ENCODE results near the gene VN1R5. TPM values are rescaled to one million over a fixed set of nuclear protein-coding genes. Genes with fewer than 3 reads are reported as not detected.
A peak's percentile ranks its signal among the peaks of the same experiment; 100 is the strongest.

Gene VN1R5
- total and polyA plus RNA-seq, 9 of the 15 experiments (the other 6 are each of a cell fraction or from before 2014, with no cell fraction given), result not detected

GRCh38 chr1:247210376-247211117 lies 45.3 kb upstream of the VN1R5 start (continued):
- no peak for TF ChIP-seq ZNF655 (CRISPR knock-in tag; IDR thresholded peaks at IDR 0.05)
- TF ChIP-seq ZBTB7A (IDR thresholded peaks at IDR 0.05; ENCODE audit: borderline replicate concordance, control insufficient read depth, low read depth, low read length), result peak; percentile 83; the same call in 1 of the 2 replicates
- 0 out of 2 replicates have a peak, but pooled peaks have one; percentile 34 for TF ChIP-seq ZNF583 (CRISPR knock-in tag; IDR thresholded peaks at IDR 0.05)
- TF ChIP-seq ZNF212 (CRISPR knock-in tag; IDR thresholded peaks at IDR 0.05), result no peak
- no peak for TF ChIP-seq PHTF2 (CRISPR knock-in tag; IDR thresholded peaks at IDR 0.05)
- TF ChIP-seq GATA2 (CRISPR knock-in tag; IDR thresholded peaks at IDR 0.05), result no peak
- TF ChIP-seq ZBTB40 (IDR thresholded peaks at IDR 0.05), result peak; percentile 80
- no peak for TF ChIP-seq ZBTB40 (CRISPR knock-in tag; IDR thresholded peaks at IDR 0.05)
- TF ChIP-seq ARID4B (CRISPR knock-in tag; IDR thresholded peaks at IDR 0.05), result peak; percentile 93
- TF ChIP-seq ZNF696 (CRISPR knock-in tag; conservative IDR thresholded peaks at IDR 0.05), result no peak
- peak; percentile 75; the same call in 1 of the 2 replicates for TF ChIP-seq MTA3 (IDR thresholded peaks at IDR 0.05; ENCODE audit: borderline replicate concordance)
- 0 out of 2 replicates have a peak, but pooled peaks have one; percentile 35 for TF ChIP-seq ESRRA (IDR thresholded peaks at IDR 0.05; ENCODE audit: borderline replicate concordance, low read depth)
- TF ChIP-seq CXXC5 (CRISPR knock-in tag; IDR thresholded peaks at IDR 0.05), result peak; percentile 65

Measured in K562 (cell line).